ENCODE results near the gene KLHL11. TPM values are rescaled to one million over a fixed set of nuclear protein-coding genes. Genes with fewer than 3 reads are reported as not detected.
A peak's percentile ranks its signal among the peaks of the same experiment; 100 is the strongest.

The KLHL11 gene
- total and polyA plus RNA-seq, 2 experiments from 2014 or later = 8.7 to 25.5 TPM

- TF ChIP-seq ETS1 (IDR thresholded peaks at IDR 0.05) = no peak
- Histone ChIP-seq H4K20me1 (replicated peaks; ENCODE audit: insufficient read depth) (no peaks in the 10 kb centered on the region), H3K4me2 (peak overlapping the region; percentile 98), H3K36me3 (ENCODE audit: insufficient read depth) (peaks cover 4% of the 10 kb centered on the region; the same call in 1 of the 2 replicates), H3F3A (replicated peaks; ENCODE audit: low read depth) (peaks cover 17% of the 10 kb centered on the region), H3K4me1 (ENCODE audit: insufficient read depth) (peaks cover 36% of the 10 kb centered on the region), H3K4me3 (peak overlapping the region; percentile 98), H3K27me3 (ENCODE audit: insufficient read depth) (peaks cover 9% of the 10 kb centered on the region), H3K27ac (ENCODE audit: low read depth) (no peak overlapping the region; the same call in 1 of the 2 replicates), H2AFZ (no peak overlapping the region), H3K79me2 (replicated peaks; ENCODE audit: insufficient read depth) (peaks cover 46% of the 10 kb centered on the region), H3K9me2 (ENCODE audit: insufficient read depth) (no peaks in the 10 kb centered on the region)
- ATAC-seq (no peak), DNase-seq (ENCODE audit: low spot score) (no peak)
- H3K4me3 Mint-ChIP-seq = peak overlapping the region; percentile 93
- H3K36me3 Mint-ChIP-seq (ENCODE audit: low read depth) = peaks cover 40% of the 10 kb centered on the region
- peaks cover 27% of the 10 kb centered on the region for H3K4me1 Mint-ChIP-seq
- no peak overlapping the region for H3K27ac Mint-ChIP-seq
- peaks cover 9% of the 10 kb centered on the region; the same call in 2 of the 3 replicates for H3K9me3 Mint-ChIP-seq
- peaks cover 22% of the 10 kb centered on the region for H3K27me3 Mint-ChIP-seq (ENCODE audit: insufficient read depth, low read depth, poor library complexity)
Observed at GRCh38 chr17:41814195-41814594, 51.0 kb downstream of the KLHL11 start.

GRCh38 chr17:41813699-41814124 lies 51.5 kb downstream of the KLHL11 start:
- peak overlapping the region; percentile 98 for H3K4me3 ChIP-seq
- no peaks in the 10 kb centered on the region for H4K20me1 ChIP-seq (replicated peaks; ENCODE audit: insufficient read depth)
- H3K27ac Mint-ChIP-seq = peak overlapping the region; percentile 79
- H3K36me3 Mint-ChIP-seq (ENCODE audit: low read depth) = peaks cover 40% of the 10 kb centered on the region
- no peak for DNase-seq (ENCODE audit: low spot score)
- peaks cover 9% of the 10 kb centered on the region; the same call in 2 of the 3 replicates for H3K9me3 Mint-ChIP-seq
- peak overlapping the region; percentile 98 for H3K4me2 ChIP-seq
- no peaks in the 10 kb centered on the region for H3K9me2 ChIP-seq (ENCODE audit: insufficient read depth)
- peaks cover 9% of the 10 kb centered on the region for H3K27me3 ChIP-seq (ENCODE audit: insufficient read depth)
- TF ChIP-seq ZNF114 (CRISPR knock-in tag; IDR thresholded peaks at IDR 0.05) = no peak
- H3K4me3 Mint-ChIP-seq = peak overlapping the region; percentile 93
- peaks cover 22% of the 10 kb centered on the region for H3K27me3 Mint-ChIP-seq (ENCODE audit: insufficient read depth, low read depth, poor library complexity)
- peaks cover 17% of the 10 kb centered on the region for H3F3A ChIP-seq (replicated peaks; ENCODE audit: low read depth)
- H3K79me2 ChIP-seq (replicated peaks; ENCODE audit: insufficient read depth) = peaks cover 46% of the 10 kb centered on the region
- H3K4me1 ChIP-seq (ENCODE audit: insufficient read depth) = peaks cover 31% of the 10 kb centered on the region
- peaks cover 4% of the 10 kb centered on the region; the same call in 1 of the 2 replicates for H3K36me3 ChIP-seq (ENCODE audit: insufficient read depth)
- ATAC-seq = no peak
- H3K27ac ChIP-seq (ENCODE audit: low read depth) = peak overlapping the region; percentile 67; the same call in 1 of the 2 replicates
- peaks cover 26% of the 10 kb centered on the region for H3K4me1 Mint-ChIP-seq
- no peak overlapping the region for H2AFZ ChIP-seq

GRCh38 chr17:41813152-41813680 lies 52.0 kb downstream of the KLHL11 start:
- Histone ChIP-seq H3K4me1 (ENCODE audit: insufficient read depth) (peaks cover 30% of the 10 kb centered on the region), H3F3A (replicated peaks; ENCODE audit: low read depth) (peaks cover 16% of the 10 kb centered on the region), H4K20me1 (replicated peaks; ENCODE audit: insufficient read depth) (no peaks in the 10 kb centered on the region), H2AFZ (peak overlapping the region; percentile 98), H3K9me2 (ENCODE audit: insufficient read depth) (no peaks in the 10 kb centered on the region), H3K27ac (ENCODE audit: low read depth) (peak overlapping the region; percentile 67), H3K27me3 (ENCODE audit: insufficient read depth) (peaks cover 9% of the 10 kb centered on the region), H3K4me2 (peak overlapping the region; percentile 98), H3K36me3 (ENCODE audit: insufficient read depth) (peaks cover 2% of the 10 kb centered on the region; the same call in 1 of the 2 replicates), H3K79me2 (replicated peaks; ENCODE audit: insufficient read depth) (peaks cover 46% of the 10 kb centered on the region), H3K4me3 (peak overlapping the region; percentile 98)
- H3K4me1 Mint-ChIP-seq = peaks cover 23% of the 10 kb centered on the region
- peak; percentile 15 for ATAC-seq
- peaks cover 9% of the 10 kb centered on the region; the same call in 2 of the 3 replicates for H3K9me3 Mint-ChIP-seq
- peak overlapping the region; percentile 79 for H3K27ac Mint-ChIP-seq
- H3K36me3 Mint-ChIP-seq (ENCODE audit: low read depth) = peaks cover 36% of the 10 kb centered on the region
- H3K4me3 Mint-ChIP-seq = peak overlapping the region; percentile 93
- peak; percentile 68 for DNase-seq (ENCODE audit: low spot score)
- H3K27me3 Mint-ChIP-seq (ENCODE audit: insufficient read depth, low read depth, poor library complexity) = peaks cover 22% of the 10 kb centered on the region
- TF ChIP-seq, protein P1, sequence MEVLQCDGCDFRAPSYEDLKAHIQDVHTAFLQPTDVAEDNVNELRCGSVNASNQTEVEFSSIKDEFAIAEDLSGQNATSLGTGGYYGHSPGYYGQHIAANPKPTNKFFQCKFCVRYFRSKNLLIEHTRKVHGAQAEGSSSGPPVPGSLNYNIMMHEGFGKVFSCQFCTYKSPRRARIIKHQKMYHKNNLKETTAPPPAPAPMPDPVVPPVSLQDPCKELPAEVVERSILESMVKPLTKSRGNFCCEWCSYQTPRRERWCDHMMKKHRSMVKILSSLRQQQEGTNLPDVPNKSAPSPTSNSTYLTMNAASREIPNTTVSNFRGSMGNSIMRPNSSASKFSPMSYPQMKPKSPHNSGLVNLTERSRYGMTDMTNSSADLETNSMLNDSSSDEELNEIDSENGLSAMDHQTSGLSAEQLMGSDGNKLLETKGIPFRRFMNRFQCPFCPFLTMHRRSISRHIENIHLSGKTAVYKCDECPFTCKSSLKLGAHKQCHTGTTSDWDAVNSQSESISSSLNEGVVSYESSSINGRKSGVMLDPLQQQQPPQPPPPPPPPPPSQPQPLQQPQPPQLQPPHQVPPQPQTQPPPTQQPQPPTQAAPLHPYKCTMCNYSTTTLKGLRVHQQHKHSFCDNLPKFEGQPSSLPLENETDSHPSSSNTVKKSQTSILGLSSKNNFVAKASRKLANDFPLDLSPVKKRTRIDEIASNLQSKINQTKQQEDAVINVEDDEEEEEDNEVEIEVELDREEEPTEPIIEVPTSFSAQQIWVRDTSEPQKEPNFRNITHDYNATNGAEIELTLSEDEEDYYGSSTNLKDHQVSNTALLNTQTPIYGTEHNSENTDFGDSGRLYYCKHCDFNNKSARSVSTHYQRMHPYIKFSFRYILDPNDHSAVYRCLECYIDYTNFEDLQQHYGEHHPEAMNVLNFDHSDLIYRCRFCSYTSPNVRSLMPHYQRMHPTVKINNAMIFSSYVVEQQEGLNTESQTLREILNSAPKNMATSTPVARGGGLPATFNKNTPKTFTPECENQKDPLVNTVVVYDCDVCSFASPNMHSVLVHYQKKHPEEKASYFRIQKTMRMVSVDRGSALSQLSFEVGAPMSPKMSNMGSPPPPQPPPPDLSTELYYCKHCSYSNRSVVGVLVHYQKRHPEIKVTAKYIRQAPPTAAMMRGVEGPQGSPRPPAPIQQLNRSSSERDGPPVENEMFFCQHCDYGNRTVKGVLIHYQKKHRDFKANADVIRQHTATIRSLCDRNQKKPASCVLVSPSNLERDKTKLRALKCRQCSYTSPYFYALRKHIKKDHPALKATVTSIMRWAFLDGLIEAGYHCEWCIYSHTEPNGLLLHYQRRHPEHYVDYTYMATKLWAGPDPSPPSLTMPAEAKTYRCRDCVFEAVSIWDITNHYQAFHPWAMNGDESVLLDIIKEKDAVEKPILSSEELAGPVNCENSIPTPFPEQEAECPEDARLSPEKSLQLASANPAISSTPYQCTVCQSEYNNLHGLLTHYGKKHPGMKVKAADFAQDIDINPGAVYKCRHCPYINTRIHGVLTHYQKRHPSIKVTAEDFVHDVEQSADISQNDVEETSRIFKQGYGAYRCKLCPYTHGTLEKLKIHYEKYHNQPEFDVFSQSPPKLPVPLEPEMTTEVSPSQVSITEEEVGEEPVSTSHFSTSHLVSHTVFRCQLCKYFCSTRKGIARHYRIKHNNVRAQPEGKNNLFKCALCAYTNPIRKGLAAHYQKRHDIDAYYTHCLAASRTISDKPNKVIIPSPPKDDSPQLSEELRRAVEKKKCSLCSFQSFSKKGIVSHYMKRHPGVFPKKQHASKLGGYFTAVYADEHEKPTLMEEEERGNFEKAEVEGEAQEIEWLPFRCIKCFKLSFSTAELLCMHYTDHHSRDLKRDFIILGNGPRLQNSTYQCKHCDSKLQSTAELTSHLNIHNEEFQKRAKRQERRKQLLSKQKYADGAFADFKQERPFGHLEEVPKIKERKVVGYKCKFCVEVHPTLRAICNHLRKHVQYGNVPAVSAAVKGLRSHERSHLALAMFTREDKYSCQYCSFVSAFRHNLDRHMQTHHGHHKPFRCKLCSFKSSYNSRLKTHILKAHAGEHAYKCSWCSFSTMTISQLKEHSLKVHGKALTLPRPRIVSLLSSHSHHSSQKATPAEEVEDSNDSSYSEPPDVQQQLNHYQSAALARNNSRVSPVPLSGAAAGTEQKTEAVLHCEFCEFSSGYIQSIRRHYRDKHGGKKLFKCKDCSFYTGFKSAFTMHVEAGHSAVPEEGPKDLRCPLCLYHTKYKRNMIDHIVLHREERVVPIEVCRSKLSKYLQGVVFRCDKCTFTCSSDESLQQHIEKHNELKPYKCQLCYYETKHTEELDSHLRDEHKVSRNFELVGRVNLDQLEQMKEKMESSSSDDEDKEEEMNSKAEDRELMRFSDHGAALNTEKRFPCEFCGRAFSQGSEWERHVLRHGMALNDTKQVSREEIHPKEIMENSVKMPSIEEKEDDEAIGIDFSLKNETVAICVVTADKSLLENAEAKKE (CRISPR knock-in tag; IDR thresholded peaks at IDR 0.05) = no peak
- TF ChIP-seq EZH2 (IDR thresholded peaks at IDR 0.05; ENCODE audit: low read depth, unreplicated experiment) (no peak), ZNF331 (CRISPR knock-in tag; IDR thresholded peaks at IDR 0.05; ENCODE audit: low read depth) (no peak)
